MCF 10A (cell line): ENCODE results near the gene ARHGAP10. TPM values are rescaled to one million over a fixed set of nuclear protein-coding genes. Genes with fewer than 3 reads are reported as not detected.

ENCODE experiments used
- Bru-seq: library from RNA; stranded (reverse); fragments of 400-500 nt; gene quantifications from one replicate; lab custom pipeline; 2021; lab: Mats Ljungman, UMichigan
- BruChase-seq, 2 experiments: library from RNA; stranded (reverse); fragments of 400-500 nt; gene quantifications; one replicate each; lab custom pipeline; 2021; lab: Mats Ljungman, UMichigan
- BruUV-seq: library from RNA; stranded (reverse); fragments of 400-500 nt; replicated peaks from 2 replicates; lab custom pipeline; 2021; lab: Mats Ljungman, UMichigan
- CTCF ChIA-PET: fragments of 300-600 bp; sonication (Branson Sonifier 250); formaldehyde crosslinking; extraction: SDS; loops from one replicate; lab custom pipeline; 2021; ENCODE audit warnings: antibody characterized with exemption, inconsistent platforms; lab: Yijun Ruan, JAX
- POLR2A ChIA-PET: fragments of 300-600, 350-650 bp; sonication (Branson Sonifier 250); formaldehyde crosslinking; extraction: SDS; loops from one replicate; lab custom pipeline; 2020; ENCODE audit warnings: antibody characterized with exemption, inconsistent platforms; lab: Yijun Ruan, JAX
- DNase-seq: peaks from one replicate; pipeline ENCODE4 v3.0.0-alpha.2; 2018; ENCODE audit not compliant: unreplicated experiment
- H3K27ac Mint-ChIP-seq: one replicate; pipeline ENCODE4 v1.8.0; 2022; ENCODE audit warnings: mild to moderate bottlenecking, low read depth, mixed read lengths; ENCODE audit not compliant: unreplicated experiment
- H3K27me3 Mint-ChIP-seq: one replicate; pipeline ENCODE4 v1.8.0; 2022; ENCODE audit warnings: mixed read lengths; ENCODE audit not compliant: insufficient read depth, unreplicated experiment
- H3K36me3 Mint-ChIP-seq: one replicate; pipeline ENCODE4 v1.8.0; 2022; ENCODE audit warnings: mild to moderate bottlenecking, moderate library complexity, mixed read lengths; ENCODE audit not compliant: insufficient read depth, unreplicated experiment
- H3K4me1 Mint-ChIP-seq: one replicate; pipeline ENCODE4 v1.8.0; 2022; ENCODE audit warnings: mixed read lengths; ENCODE audit not compliant: insufficient read depth, unreplicated experiment
- H3K4me3 Mint-ChIP-seq: one replicate; pipeline ENCODE4 v1.8.0; 2022; ENCODE audit warnings: mild to moderate bottlenecking, moderate library complexity, mixed read lengths; ENCODE audit not compliant: unreplicated experiment
- H3K9me3 Mint-ChIP-seq: one replicate; pipeline ENCODE4 v1.8.0; 2022; ENCODE audit warnings: mixed read lengths; ENCODE audit not compliant: unreplicated experiment
- CTCF ChIP-seq: fragments of 200-600 bp; IDR thresholded peaks from one replicate; pipeline ENCODE4 v1.8.0; 2022; ENCODE audit warnings: antibody characterized with exemption, mild to moderate bottlenecking; ENCODE audit not compliant: unreplicated experiment
- intact Hi-C: fragments of 100-400 bp; cut with micrococcal nuclease; formaldehyde crosslinking; loops from 2 replicates; pipeline ENCODE4 v1.14.1; 2022
- long read RNA-seq: library from polyadenylated mRNA; stranded (forward); transcript quantifications from one replicate; pipeline ENCODE4 v2.0.0, GENCODE V29; 2022
- total RNA-seq: library from RNA; stranded (reverse); gene quantifications from 2 replicates; pipeline ENCODE4 v1.2.3, GENCODE V29; 2022

Gene ARHGAP10
- total RNA-seq (22.4 and 24.6 TPM in 2 replicates), Bru-seq, nascent RNA (percentile 80 among the genes with signal in this experiment), BruChase-seq, experiment 1, labeled RNA remaining after a 6-hour chase (percentile 59 among the genes with signal in this experiment), BruChase-seq, experiment 2, labeled RNA remaining after a 2-hour chase (percentile 66 among the genes with signal in this experiment)
- long read RNA-seq, transcript ARHGAP10-201 (23 exons, 3,299 nt) = major isoform, 16 of 33 reads
- long read RNA-seq, partial matches to known transcripts = 2 of 33 reads
- long read RNA-seq, other reads (novel, unspliced or antisense) = 15 of 33 reads

- POLR2A ChIA-PET = interaction anchor here (0.6 to 4.3 kb wide), 32 partner anchors 9 to 134 kb away, joined by 3 to 71 read pairs (median 4); partner anchors contain the start of genes PRMT9 and TMEM184C
- peak within 1 kb of the TSS; percentile 86 for H3K4me3 Mint-ChIP-seq
- CTCF ChIA-PET = interaction anchor here (0.5 to 4.9 kb wide), 21 partner anchors 11 to 371 kb away, joined by 3 to 36 read pairs (median 4); no protein-coding TSS in a partner anchor
- DNase-seq = peak; percentile 85
- H3K27ac Mint-ChIP-seq = peak within 1 kb of the TSS; percentile 50
- peaks cover 40% of the 10 kb centered on the region for H3K4me1 Mint-ChIP-seq
- H3K36me3 Mint-ChIP-seq = no peaks in the 10 kb centered on the region
- H3K9me3 Mint-ChIP-seq = no peaks in the 10 kb centered on the region
- intact Hi-C loops = loop anchor here (2.0 to 5.0 kb wide), 3 partner anchors 23 to 99 kb away; no protein-coding TSS in a partner anchor
- BruUV-seq = no TSS peak
- no peaks in the 10 kb centered on the region for H3K27me3 Mint-ChIP-seq
- no peak for TF ChIP-seq CTCF
These were observed at the start of gene ARHGAP10 for GRCh38 chr4:147731580-147732517. Gene ARHGAP10, plus strand, starts transcription at chr4:147732088. Its CDS starts 214 bp downstream, at chr4:147732302.

- ChIA-PET CTCF (interaction anchor here (0.6 kb wide), 2 partner anchors 183 to 1946 kb away, joined by 3 to 4 read pairs; no protein-coding TSS in a partner anchor), POLR2A (interaction anchor here (1.0 to 2.9 kb wide), 8 partner anchors 26 to 157 kb away, joined by 3 to 48 read pairs (median 12); partner anchors contain the start of genes ARHGAP10 and TMEM184C)
These were observed 49.1 kb upstream of the ARHGAP10 start for GRCh38 chr4:147682755-147683154.

GRCh38 chr4:147683188-147683591 lies 48.7 kb upstream of the ARHGAP10 start:
- DNase-seq = peak; percentile 33
- BruUV-seq = TSS peak; percentile 64
- ChIA-PET POLR2A (interaction anchor here (0.9 to 2.9 kb wide), 18 partner anchors 13 to 211 kb away, joined by 3 to 48 read pairs (median 6); partner anchors contain the start of genes ARHGAP10 and TMEM184C), CTCF (interaction anchor here (0.6 to 2.1 kb wide), 5 partner anchors 25 to 1946 kb away, joined by 3 to 19 read pairs (median 3); no protein-coding TSS in a partner anchor)
- Mint-ChIP-seq H3K27ac (peak overlapping the region; percentile 89), H3K27me3 (no peaks in the 10 kb centered on the region), H3K9me3 (no peaks in the 10 kb centered on the region), H3K4me3 (peak overlapping the region; percentile 88), H3K36me3 (peaks cover 19% of the 10 kb centered on the region), H3K4me1 (peaks cover 11% of the 10 kb centered on the region)
- no peak for TF ChIP-seq CTCF
- intact Hi-C loops = no loop called here

More at GRCh38 chr4:147682755-147683154, 49.1 kb upstream of the ARHGAP10 start:
- Mint-ChIP-seq H3K9me3 (no peaks in the 10 kb centered on the region), H3K27ac (peak overlapping the region; percentile 89), H3K36me3 (peaks cover 23% of the 10 kb centered on the region), H3K27me3 (no peaks in the 10 kb centered on the region), H3K4me3 (peak overlapping the region; percentile 88), H3K4me1 (peaks cover 11% of the 10 kb centered on the region)
- no peak for TF ChIP-seq CTCF
- intact Hi-C loops = no loop called here
- DNase-seq = peak; percentile 4
- BruUV-seq = no TSS peak
